GM23338 (cell line): ENCODE results near the gene ZNF837. TPM values are rescaled to one million over a fixed set of nuclear protein-coding genes. Genes with fewer than 3 reads are reported as not detected.

Source experiments
- ATAC-seq: fragments of 200-7000 bp; cut with Tn5 transposase; 3 replicates; pipeline ENCODE4 v1.9.1; 2020
- DNase-seq: peaks from one replicate; pipeline ENCODE4 v3.0.0-alpha.2; 2015; ENCODE audit warnings: low spot score
- H2AFZ ChIP-seq: fragments of 200-600 bp; sonication (generic); 2 replicates; pipeline ENCODE4 v1.8.0; 2016; ENCODE audit warnings: antibody characterized with exemption, mild to moderate bottlenecking, moderate library complexity
- H3F3A ChIP-seq: fragments of 200-600 bp; sonication (generic); replicated peaks from 2 replicates; pipeline ENCODE4 v1.8.0; 2017; ENCODE audit warnings: antibody characterized with exemption, mixed run types, low read depth
- H3K27ac ChIP-seq: fragments of 200-600 bp; sonication (generic); 2 replicates; pipeline ENCODE4 v1.6.1; 2016; ENCODE audit warnings: low read depth
- H3K27me3 ChIP-seq: fragments of 200-600 bp; sonication (generic); 2 replicates; pipeline ENCODE4 v1.8.0; 2016; ENCODE audit warnings: mild to moderate bottlenecking, mixed run types, moderate library complexity; ENCODE audit not compliant: insufficient read depth
- H3K36me3 ChIP-seq: fragments of 200-600 bp; sonication (generic); 2 replicates; pipeline ENCODE4 v1.8.0; 2016; ENCODE audit warnings: mild to moderate bottlenecking; ENCODE audit not compliant: insufficient read depth
- H3K4me1 ChIP-seq: fragments of 200-600 bp; sonication (generic); 2 replicates; pipeline ENCODE4 v1.8.0; 2016; ENCODE audit warnings: mild to moderate bottlenecking, moderate library complexity; ENCODE audit not compliant: insufficient read depth
- H3K4me2 ChIP-seq: fragments of 200-600 bp; sonication (generic); 2 replicates; pipeline ENCODE4 v1.7.1; 2017; ENCODE audit warnings: mixed run types
- H3K4me3 ChIP-seq: fragments of 200-600 bp; sonication (generic); 2 replicates; pipeline ENCODE4 v1.6.1; 2016; ENCODE audit warnings: mixed run types
- H3K79me2 ChIP-seq: fragments of 200-600 bp; sonication (generic); replicated peaks from 2 replicates; pipeline ENCODE4 v1.8.0; 2017; ENCODE audit warnings: mild to moderate bottlenecking; ENCODE audit not compliant: insufficient read depth
- H3K9me2 ChIP-seq: fragments of 200-600 bp; sonication (generic); 2 replicates; pipeline ENCODE4 v1.8.0; 2017; ENCODE audit not compliant: insufficient read depth
- H4K20me1 ChIP-seq: fragments of 200-600 bp; sonication (generic); replicated peaks from 2 replicates; pipeline ENCODE4 v1.8.0; 2017; ENCODE audit warnings: mild to moderate bottlenecking; ENCODE audit not compliant: insufficient read depth
- H3K27ac Mint-ChIP-seq: 2 replicates; pipeline ENCODE4 v1.8.0; 2020; ENCODE audit warnings: inconsistent platforms, mild to moderate bottlenecking, moderate library complexity, mixed read lengths
- H3K27me3 Mint-ChIP-seq: 3 replicates; pipeline ENCODE4 v1.8.0; 2022; ENCODE audit warnings: low read depth, mild to moderate bottlenecking, moderate library complexity, mixed read lengths, inconsistent platforms; ENCODE audit not compliant: insufficient read depth, poor library complexity
- H3K36me3 Mint-ChIP-seq: 3 replicates; pipeline ENCODE4 v1.8.0; 2021; ENCODE audit warnings: low read depth, mild to moderate bottlenecking, inconsistent platforms, moderate library complexity, mixed read lengths
- H3K4me1 Mint-ChIP-seq: 3 replicates; pipeline ENCODE4 v1.8.0; 2020; ENCODE audit warnings: mild to moderate bottlenecking, inconsistent platforms, mixed read lengths
- H3K4me3 Mint-ChIP-seq: 3 replicates; pipeline ENCODE4 v1.8.0; 2021; ENCODE audit warnings: moderate library complexity, mild to moderate bottlenecking, inconsistent platforms, mixed read lengths
- H3K9me3 Mint-ChIP-seq: 3 replicates; pipeline ENCODE4 v1.8.0; 2020; ENCODE audit warnings: moderate library complexity, mild to moderate bottlenecking, inconsistent platforms, mixed read lengths
- CREB1 ChIP-seq: fragments of 250-450 bp; sonication (Bioruptor Pico); IDR thresholded peaks from 2 replicates; pipeline ENCODE4 v1.5.0; 2020; ENCODE audit warnings: low read depth, mild to moderate bottlenecking, moderate library complexity
- EZH2 ChIP-seq: fragments of 200-600 bp; sonication (generic); IDR thresholded peaks from one replicate; pipeline ENCODE4 v1.8.0; 2017; ENCODE audit warnings: antibody characterized with exemption, mild to moderate bottlenecking, low read depth; ENCODE audit not compliant: unreplicated experiment
- EZH2phosphoT487 ChIP-seq: fragments of 200-600 bp; sonication (generic); IDR thresholded peaks from one replicate; pipeline ENCODE4 v1.8.1; 2018; ENCODE audit warnings: antibody characterized with exemption; ENCODE audit not compliant: unreplicated experiment
- JUNB ChIP-seq: IDR thresholded peaks from one replicate; pipeline ENCODE4 v1.6.1; 2016; ENCODE audit warnings: antibody characterized with exemption; ENCODE audit not compliant: unreplicated experiment
- POLR2AphosphoS5 ChIP-seq: IDR thresholded peaks from 2 replicates; pipeline ENCODE4 v1.6.1; 2016; ENCODE audit warnings: antibody characterized with exemption, low read depth
- REST ChIP-seq: IDR thresholded peaks from one replicate; pipeline ENCODE4 v1.6.1; 2018; ENCODE audit warnings: antibody characterized with exemption; ENCODE audit not compliant: unreplicated experiment
- ZNF114 ChIP-seq: fragments of 250-450 bp; sonication (Bioruptor Pico); IDR thresholded peaks from 2 replicates; pipeline ENCODE4 v1.5.0; 2020; ENCODE audit warnings: mild to moderate bottlenecking, moderate library complexity
- ZNF331 ChIP-seq: fragments of 250-450 bp; sonication (Bioruptor Pico); IDR thresholded peaks from 2 replicates; pipeline ENCODE4 v1.5.0; 2020; ENCODE audit warnings: low read depth, mild to moderate bottlenecking, moderate library complexity
- polyA plus RNA-seq: library from polyadenylated mRNA; unstranded; fragments of >200 nt; fragmentation: Nextera tagmentation; extraction: Ambion mirVana; gene quantifications from 2 replicates; pipeline ENCODE4 v1.2.1, GENCODE V29; 2016
- total RNA-seq: library from RNA; depleted of rRNA; stranded (reverse); fragments of >200 nt; shearing (Covaris generic); gene quantifications from 2 replicates; pipeline ENCODE4 v1.2.3, GENCODE V29; 2014
- TF ChIP-seq, protein P1 (sequence below): IDR thresholded peaks from 2 replicates; pipeline ENCODE4 v1.6.1; 2016; ENCODE audit warnings: antibody characterized with exemption

The ZNF837 gene
- total and polyA plus RNA-seq, 2 experiments from 2014 or later, result 3.1 to 11.0 TPM

GRCh38 chr19:58400916-58401839 lies 20.3 kb upstream of the ZNF837 start:
- Histone ChIP-seq H3K4me2 (peak overlapping the region; percentile 92), H3K4me3 (peak overlapping the region; percentile 83), H3K27ac (no peak overlapping the region), H2AFZ (peak overlapping the region; percentile 90), H3K36me3 (no peaks in the 10 kb centered on the region), H3K27me3 (peaks cover 21% of the 10 kb centered on the region), H3K9me2 (no peaks in the 10 kb centered on the region), H3K4me1 (peaks cover 5% of the 10 kb centered on the region; the same call in 1 of the 2 replicates), H3K79me2 (no peaks in the 10 kb centered on the region), H4K20me1 (no peaks in the 10 kb centered on the region), H3F3A (peaks cover 8% of the 10 kb centered on the region)
- Mint-ChIP-seq H3K4me3 (peak overlapping the region; percentile 91), H3K27ac (0 out of 2 replicates have a peak overlapping the region, but pooled peaks have one; percentile 43), H3K4me1 (peaks cover 9% of the 10 kb centered on the region; the same call in 2 of the 3 replicates), H3K27me3 (peaks cover 28% of the 10 kb centered on the region), H3K9me3 (peaks cover 3% of the 10 kb centered on the region; the same call in 2 of the 3 replicates), H3K36me3 (peaks cover 4% of the 10 kb centered on the region)
- peak; percentile 89 for TF ChIP-seq POLR2AphosphoS5
- TF ChIP-seq, protein P1, sequence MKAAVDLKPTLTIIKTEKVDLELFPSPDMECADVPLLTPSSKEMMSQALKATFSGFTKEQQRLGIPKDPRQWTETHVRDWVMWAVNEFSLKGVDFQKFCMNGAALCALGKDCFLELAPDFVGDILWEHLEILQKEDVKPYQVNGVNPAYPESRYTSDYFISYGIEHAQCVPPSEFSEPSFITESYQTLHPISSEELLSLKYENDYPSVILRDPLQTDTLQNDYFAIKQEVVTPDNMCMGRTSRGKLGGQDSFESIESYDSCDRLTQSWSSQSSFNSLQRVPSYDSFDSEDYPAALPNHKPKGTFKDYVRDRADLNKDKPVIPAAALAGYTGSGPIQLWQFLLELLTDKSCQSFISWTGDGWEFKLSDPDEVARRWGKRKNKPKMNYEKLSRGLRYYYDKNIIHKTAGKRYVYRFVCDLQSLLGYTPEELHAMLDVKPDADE, result no peak
- TF ChIP-seq ZNF331, result no peak
- peak; percentile 94 for TF ChIP-seq CREB1 (CRISPR knock-in tag)
- peak; percentile 99 for DNase-seq
- peak; percentile 91 for ATAC-seq

DNA sequence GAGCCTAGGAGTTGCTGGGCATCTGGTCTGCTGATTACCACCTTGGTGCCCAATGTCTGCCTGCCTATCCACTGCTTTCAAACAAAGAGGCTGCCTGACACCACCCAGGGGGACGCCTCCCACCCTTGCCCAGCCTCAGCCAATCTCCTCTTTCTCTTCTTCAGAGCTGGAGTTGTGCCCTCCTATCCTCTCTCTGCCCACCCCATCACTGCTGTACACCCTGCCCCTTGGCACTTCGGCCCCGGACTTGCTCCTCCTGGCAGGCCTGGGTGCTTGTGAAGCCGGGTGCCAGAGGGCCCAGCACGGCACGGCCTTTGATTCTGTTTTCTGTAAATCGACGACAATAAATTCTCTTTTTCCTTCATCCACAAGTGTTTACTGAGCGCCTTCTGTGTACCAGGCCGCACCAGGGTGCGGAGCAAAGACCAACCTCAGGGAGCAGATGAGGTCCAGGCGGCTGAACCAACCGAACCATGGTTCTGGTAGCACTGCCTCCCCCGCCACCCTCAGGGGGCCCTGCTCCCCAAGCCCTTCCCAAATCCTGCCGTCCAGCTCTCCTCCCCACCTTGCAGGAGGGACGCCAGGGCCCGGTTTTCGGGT lies 19.6 kb upstream of the ZNF837 start:
- H2AFZ ChIP-seq, result peak overlapping the region; percentile 90
- TF ChIP-seq JUNB (no peak), EZH2 (no peak), ZNF114 (CRISPR knock-in tag) (no peak), CREB1 (CRISPR knock-in tag) (no peak), ZNF331 (no peak), EZH2phosphoT487 (no peak), REST (no peak)
- TF ChIP-seq, protein P1, result no peak

More for the DNA sequence above, 19.6 kb upstream of the ZNF837 start:
- Histone ChIP-seq H3K9me2 (no peaks in the 10 kb centered on the region), H3K36me3 (no peaks in the 10 kb centered on the region), H3K27ac (no peak overlapping the region), H3K79me2 (no peaks in the 10 kb centered on the region), H3F3A (peaks cover 13% of the 10 kb centered on the region), H3K27me3 (peaks cover 21% of the 10 kb centered on the region), H3K4me2 (peak overlapping the region; percentile 92), H3K4me3 (peak overlapping the region; percentile 69), H4K20me1 (no peaks in the 10 kb centered on the region), H3K4me1 (peaks cover 5% of the 10 kb centered on the region; the same call in 1 of the 2 replicates)
- Mint-ChIP-seq H3K4me3 (peak overlapping the region; percentile 91), H3K27me3 (peaks cover 34% of the 10 kb centered on the region), H3K4me1 (peaks cover 12% of the 10 kb centered on the region; the same call in 2 of the 3 replicates), H3K27ac (no peak overlapping the region), H3K9me3 (peaks cover 3% of the 10 kb centered on the region; the same call in 1 of the 3 replicates), H3K36me3 (peaks cover 4% of the 10 kb centered on the region)
- ATAC-seq (no peak), DNase-seq (no peak)
